NCI-H774 (cell line): ENCODE results near the gene SPNS1.
"Not testable (repeated sequence)": the region's sequence is repeated elsewhere in the genome, so short reads cannot be mapped to it uniquely, and the experiment has no call there.

Source experiments
- DNase-seq: peaks from one replicate; lab custom pipeline; 2025; lab: John Stamatoyannopoulos, UW

SPNS1 gene

GRCh38 chr16:28974437-28975157 lies at the start of gene SPNS1:
TSS of gene SPNS1 (plus strand) at chr16:28974778. CDS start at chr16:28975152, 374 bp downstream.
- DNase-seq = peak; percentile 90

GRCh38 chr16:28925386-28926228 lies 49.0 kb upstream of the SPNS1 start:
- DNase-seq = peak; percentile 63

GRCh38 chr16:28926284-28926683 lies 48.3 kb upstream of the SPNS1 start:
- not testable (repeated sequence) for DNase-seq

GRCh38 chr16:28927815-28928214 lies 46.8 kb upstream of the SPNS1 start:
- DNase-seq = no peak

GRCh38 chr16:28930203-28930602 lies 44.4 kb upstream of the SPNS1 start:
- DNase-seq = no peak

GRCh38 chr16:28930652-28931051 lies 43.9 kb upstream of the SPNS1 start:
- DNase-seq = no peak

- DNase-seq = no peak
These were observed 42.8 kb upstream of the SPNS1 start, which contains the start of gene CD19 for GRCh38 chr16:28931801-28932225. TSS of gene CD19 (plus strand) at chr16:28931971. CDS start at chr16:28932001, 30 bp downstream.

GRCh38 chr16:28932339-28933141 lies 42.0 kb upstream of the SPNS1 start:
- DNase-seq = no peak

- DNase-seq = no peak
These were observed 41.4 kb upstream of the SPNS1 start for GRCh38 chr16:28933171-28933570.

- DNase-seq = no peak
These were observed 39.2 kb upstream of the SPNS1 start for GRCh38 chr16:28935346-28935745.

- DNase-seq = peak; percentile 91
These were observed 38.4 kb upstream of the SPNS1 start for GRCh38 chr16:28935924-28936783.

GRCh38 chr16:28936784-28937155 lies 37.8 kb upstream of the SPNS1 start:
- DNase-seq = no peak

- no peak for DNase-seq
These were observed 37.2 kb upstream of the SPNS1 start for GRCh38 chr16:28937222-28937876.

GRCh38 chr16:28938721-28939120 lies 35.9 kb upstream of the SPNS1 start:
- DNase-seq = no peak

GRCh38 chr16:28939825-28940224 lies 34.8 kb upstream of the SPNS1 start:
- not testable (repeated sequence) for DNase-seq

- no peak for DNase-seq
These were observed 31.3 kb upstream of the SPNS1 start for GRCh38 chr16:28943281-28943680.

GRCh38 chr16:28946681-28947080 lies 27.9 kb upstream of the SPNS1 start:
- no peak for DNase-seq

- DNase-seq = peak; percentile 99
These were observed 23.7 kb upstream of the SPNS1 start, which contains the start of gene NFATC2IP for GRCh38 chr16:28950648-28951409. TSS of gene NFATC2IP (plus strand) at chr16:28950937. CDS start at chr16:28951012, 75 bp downstream.

GRCh38 chr16:28951410-28951943 lies 23.1 kb upstream of the SPNS1 start:
- DNase-seq = no peak

- DNase-seq = no peak
These were observed 16.4 kb upstream of the SPNS1 start for GRCh38 chr16:28958216-28958615.
